Skeletal muscle tissue (tissue), 4 donors: ENCODE data around the gene PCGF2. TPM values are rescaled to one million over a fixed set of nuclear protein-coding genes. Genes with fewer than 3 reads are reported as not detected.

Experiments used
- H3K27ac ChIP-seq: one replicate; pipeline ENCODE4 v1.7.0; 2013; ENCODE audit warnings: mild to moderate bottlenecking, low read depth, low read length, inconsistent platforms
- H3K27me3 ChIP-seq, 3 donors: one replicate each; pipeline ENCODE4 v1.7.0; 2013; ENCODE audit warnings: low read length in 3 of 3; ENCODE audit not compliant: control insufficient read depth in 3 of 3, insufficient read depth in 3 of 3
- H3K36me3 ChIP-seq, 3 donors: one replicate each; pipeline ENCODE4 v1.7.0; 2013; ENCODE audit warnings: low read length in 3 of 3; ENCODE audit not compliant: control insufficient read depth in 3 of 3, insufficient read depth in 3 of 3
- H3K4me1 ChIP-seq, 3 donors: one replicate each; pipeline ENCODE4 v1.7.0; 2013; ENCODE audit warnings: low read length in 3 of 3, mild to moderate bottlenecking in 3 of 3; ENCODE audit not compliant: control insufficient read depth in 3 of 3, insufficient read depth in 3 of 3
- H3K4me3 ChIP-seq, 3 donors: one replicate each; pipeline ENCODE4 v1.7.0; 2013; ENCODE audit warnings: low read length in 3 of 3
- H3K9ac ChIP-seq, 3 donors: one replicate each; pipeline ENCODE4 v1.7.0; 2013; ENCODE audit warnings: low read length in 3 of 3, mild to moderate bottlenecking in 3 of 3, moderate library complexity in 2 of 3, low read depth in 1 of 3
- H3K9me3 ChIP-seq, 3 donors: one replicate each; pipeline ENCODE4 v1.7.0; 2013; ENCODE audit warnings: low read length in 3 of 3; ENCODE audit not compliant: control insufficient read depth in 3 of 3
- total RNA-seq: library from RNA; depleted of rRNA; stranded (reverse); fragments of >200 nt; gene quantifications from one replicate; pipeline ENCODE4 v1.2.3, GENCODE V29; 2014
- donor health status: Osteomylitis.

The PCGF2 gene
- total RNA-seq, 1 donor from 2014 or later = 3.1 TPM

GRCh38 chr17:38786372-38786771, 38.2 kb upstream of the PCGF2 start:
- peaks cover 2 to 9% (median 5%) of the 10 kb centered on the region in 3 donors for H3K4me1 ChIP-seq
- no peak overlapping the region for H3K9ac ChIP-seq
- H3K27ac ChIP-seq = no peak overlapping the region
- H3K4me3 ChIP-seq = no peak overlapping the region
- no peaks in the 10 kb centered on the region for H3K27me3 ChIP-seq
- peaks cover 41 to 49% (median 47%) of the 10 kb centered on the region in 3 donors for H3K36me3 ChIP-seq
- H3K9me3 ChIP-seq = no peaks in the 10 kb centered on the region

GRCh38 chr17:38783227-38783626, 35.1 kb upstream of the PCGF2 start:
- Histone ChIP-seq H3K9ac (no peak overlapping the region), H3K36me3 (peaks cover 72 to 81% (median 78%) of the 10 kb centered on the region in 3 donors)

DNA sequence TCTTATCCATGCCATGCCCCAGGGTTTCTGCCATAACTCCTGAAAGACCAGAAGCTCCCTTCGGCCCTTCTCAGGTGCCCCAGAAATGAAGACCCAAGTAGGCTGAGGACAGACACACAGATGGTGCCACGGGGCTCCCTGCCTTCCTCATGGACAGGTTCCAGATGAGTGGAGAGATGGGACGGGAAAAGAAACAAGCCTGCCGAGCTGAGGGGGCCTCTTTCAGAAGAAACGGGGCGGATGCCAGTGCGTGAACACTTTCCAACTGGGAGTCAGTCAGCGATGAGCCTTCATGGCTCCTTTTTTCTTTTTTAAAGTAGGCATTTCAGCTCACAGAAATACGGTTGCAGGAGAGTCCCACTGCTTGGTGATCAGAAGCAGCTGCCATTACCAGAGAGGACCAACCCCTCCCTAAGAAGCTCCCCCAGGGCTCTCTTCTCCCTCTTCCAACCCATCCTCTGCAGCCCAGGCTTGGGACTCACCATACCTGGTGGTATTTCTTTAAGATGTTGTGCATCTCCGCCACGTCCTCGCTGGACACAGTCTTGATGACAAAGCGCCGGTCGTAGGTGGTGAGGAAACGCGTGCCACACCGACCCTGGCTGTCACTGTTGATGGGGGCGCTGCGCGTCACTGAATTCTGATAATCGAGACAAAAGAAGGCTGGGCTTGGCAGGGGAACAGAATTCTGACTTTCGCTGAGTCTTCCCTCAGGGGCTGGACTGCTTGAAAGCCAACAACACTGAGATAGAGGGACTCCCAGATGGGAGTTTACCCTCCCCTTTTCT, 32.0 kb upstream of the PCGF2 start:
- Histone ChIP-seq H3K27me3 (no peaks in the 10 kb centered on the region), H3K4me3 (no peak overlapping the region), H3K9ac (peak overlapping the region in 1 of 3 donors; percentile 16), H3K9me3 (no peaks in the 10 kb centered on the region), H3K27ac (no peak overlapping the region), H3K4me1 (no peaks in the 10 kb centered on the region), H3K36me3 (peaks cover 83 to 89% (median 85%) of the 10 kb centered on the region in 3 donors)

More at GRCh38 chr17:38783227-38783626, 35.1 kb upstream of the PCGF2 start:
- no peaks in the 10 kb centered on the region for H3K27me3 ChIP-seq
- H3K4me1 ChIP-seq = no peaks in the 10 kb centered on the region
- H3K9me3 ChIP-seq = no peaks in the 10 kb centered on the region
- H3K27ac ChIP-seq = no peak overlapping the region
- H3K4me3 ChIP-seq = no peak overlapping the region

DNA sequence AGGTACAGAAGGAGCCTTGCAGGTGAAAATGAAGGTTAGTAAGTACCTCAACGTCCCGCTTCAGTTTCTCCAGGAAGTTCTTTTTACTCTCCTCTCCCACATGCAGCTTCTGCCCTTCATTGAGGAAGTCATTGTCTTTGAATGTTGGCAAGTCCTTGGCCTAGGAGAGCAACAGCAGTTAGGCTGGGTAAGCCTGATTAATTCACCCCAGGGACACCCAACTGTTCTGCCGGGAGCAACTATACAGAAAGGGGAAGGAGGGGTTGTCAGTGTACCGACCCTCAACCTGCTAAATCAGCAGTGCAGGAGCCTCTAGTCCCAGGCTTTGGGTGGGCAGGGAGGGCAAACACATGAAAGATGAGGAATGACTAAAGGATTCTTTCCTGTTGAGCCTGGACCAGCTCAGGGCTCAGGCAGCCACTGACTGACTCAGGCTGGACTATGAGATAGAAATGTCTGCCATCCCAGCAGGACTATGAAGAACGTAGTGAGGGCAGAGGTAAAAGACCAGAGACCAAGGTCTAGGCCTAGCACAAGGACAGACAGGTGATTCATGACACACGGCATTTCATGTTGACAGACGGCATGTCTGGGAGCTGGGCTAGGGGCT, 29.6 kb upstream of the PCGF2 start:
- Histone ChIP-seq H3K4me1 (no peaks in the 10 kb centered on the region), H3K36me3 (peaks cover 80 to 86% (median 83%) of the 10 kb centered on the region in 3 donors)

GRCh38 chr17:38773258-38773657, 25.1 kb upstream of the PCGF2 start:
- H3K4me3 ChIP-seq = no peak overlapping the region
- H3K27ac ChIP-seq = no peak overlapping the region
- H3K9me3 ChIP-seq = no peaks in the 10 kb centered on the region
- H3K9ac ChIP-seq = no peak overlapping the region
- H3K4me1 ChIP-seq = no peaks in the 10 kb centered on the region
- H3K36me3 ChIP-seq = peaks cover 75 to 83% (median 78%) of the 10 kb centered on the region in 3 donors
- no peaks in the 10 kb centered on the region for H3K27me3 ChIP-seq

More for the DNA sequence above, 29.6 kb upstream of the PCGF2 start:
- Histone ChIP-seq H3K27ac (no peak overlapping the region), H3K4me3 (no peak overlapping the region), H3K27me3 (no peaks in the 10 kb centered on the region), H3K9ac (no peak overlapping the region), H3K9me3 (no peaks in the 10 kb centered on the region)

DNA sequence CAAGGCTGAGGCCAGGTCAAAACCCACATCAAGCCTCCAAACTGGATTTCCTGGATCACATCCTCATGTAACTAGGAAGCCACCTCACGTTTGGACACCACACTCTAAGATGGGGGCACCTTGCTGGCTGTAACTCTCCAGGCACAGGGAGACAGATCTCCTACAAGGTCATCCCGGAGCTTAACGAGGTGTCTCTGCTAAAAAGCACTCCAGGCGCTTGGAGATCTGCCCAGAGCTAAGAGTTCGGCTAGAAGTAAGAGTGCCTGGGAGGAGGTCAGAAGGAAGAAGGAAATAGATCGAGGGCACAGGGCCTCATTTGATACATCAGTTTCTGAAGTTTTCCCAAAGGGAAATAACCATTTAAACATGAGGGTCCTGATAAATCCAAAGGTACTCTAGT, 20.3 kb upstream of the PCGF2 start:
- Histone ChIP-seq H3K27me3 (no peaks in the 10 kb centered on the region), H3K36me3 (peaks cover 71 to 91% (median 81%) of the 10 kb centered on the region in 3 donors), H3K4me3 (no peak overlapping the region), H3K4me1 (no peaks in the 10 kb centered on the region), H3K9ac (no peak overlapping the region), H3K27ac (no peak overlapping the region), H3K9me3 (no peaks in the 10 kb centered on the region)

DNA sequence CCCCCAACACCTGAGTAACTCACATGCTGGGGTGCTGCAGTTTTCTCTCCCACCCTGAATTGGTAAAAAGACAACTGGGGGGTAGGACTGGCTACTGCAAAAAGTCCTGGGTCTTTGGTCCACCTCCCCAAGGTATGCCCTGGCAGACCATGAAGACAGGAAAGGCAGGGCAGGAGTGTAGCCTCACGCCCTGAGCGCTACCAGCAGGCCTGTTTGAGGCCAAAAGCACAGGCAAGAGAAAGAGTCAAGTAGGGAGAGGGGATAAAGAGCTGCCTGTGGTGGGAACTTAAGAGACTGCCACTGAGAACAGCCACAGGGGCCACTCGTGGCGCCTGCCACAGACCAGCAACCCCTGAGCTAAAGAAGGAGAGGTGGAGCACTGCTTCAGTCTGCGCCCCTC, 18.2 kb upstream of the PCGF2 start:
- H3K4me1 ChIP-seq = no peaks in the 10 kb centered on the region
- peaks cover 72 to 89% (median 79%) of the 10 kb centered on the region in 3 donors for H3K36me3 ChIP-seq
- H3K27ac ChIP-seq = no peak overlapping the region
- no peaks in the 10 kb centered on the region for H3K9me3 ChIP-seq
- H3K27me3 ChIP-seq = no peaks in the 10 kb centered on the region
- no peak overlapping the region for H3K9ac ChIP-seq
- H3K4me3 ChIP-seq = no peak overlapping the region

- Histone ChIP-seq H3K36me3 (peaks cover 58 to 69% (median 65%) of the 10 kb centered on the region in 3 donors), H3K9me3 (no peaks in the 10 kb centered on the region), H3K4me3 (no peak overlapping the region), H3K27ac (no peak overlapping the region), H3K4me1 (no peaks in the 10 kb centered on the region), H3K27me3 (no peaks in the 10 kb centered on the region), H3K9ac (no peak overlapping the region)
These were observed 14.1 kb upstream of the PCGF2 start for GRCh38 chr17:38762231-38762630.

GRCh38 chr17:38761612-38762011, 13.5 kb upstream of the PCGF2 start:
- Histone ChIP-seq H3K4me1 (no peaks in the 10 kb centered on the region), H3K9ac (peak overlapping the region in 1 of 3 donors; percentile 8), H3K27me3 (no peaks in the 10 kb centered on the region), H3K9me3 (no peaks in the 10 kb centered on the region), H3K4me3 (no peak overlapping the region), H3K27ac (no peak overlapping the region), H3K36me3 (peaks cover 54 to 63% (median 61%) of the 10 kb centered on the region in 3 donors)

GRCh38 chr17:38753071-38753506, 5.0 kb upstream of the PCGF2 start:
- H3K36me3 ChIP-seq = peaks cover 16 to 21% (median 18%) of the 10 kb centered on the region in 3 donors
- peak overlapping the region; percentile 94 for H3K27ac ChIP-seq
- peak overlapping the region; percentile 98 to 99 (median 99) for H3K4me3 ChIP-seq
- H3K4me1 ChIP-seq = peaks cover 36 to 56% (median 45%) of the 10 kb centered on the region in 3 donors
- H3K9ac ChIP-seq = peak overlapping the region; percentile 97 to 98 (median 97)
- H3K9me3 ChIP-seq = no peaks in the 10 kb centered on the region
- H3K27me3 ChIP-seq = peaks cover 0 to 38% (median 29%) of the 10 kb centered on the region in 3 donors
